HEK293T (cell line): Measurements from ENCODE around the gene LCP2.

Experiments used
- ARNT ChIP-seq: fragments of 450-650 bp; IDR thresholded peaks from 2 replicates; pipeline ENCODE4 v1.6.1; 2017; ENCODE audit warnings: mild to moderate bottlenecking
- CTBP1 ChIP-seq: fragments of 450-650 bp; IDR thresholded peaks from 2 replicates; pipeline ENCODE4 v1.6.1; 2016; ENCODE audit warnings: borderline replicate concordance
- ELF4 ChIP-seq: fragments of 450-650 bp; IDR thresholded peaks from 2 replicates; pipeline ENCODE4 v1.6.1; 2017; ENCODE audit warnings: antibody characterized with exemption
- FOXM1 ChIP-seq: fragments of 450-650 bp; IDR thresholded peaks from 2 replicates; pipeline ENCODE4 v1.6.1; 2017; ENCODE audit warnings: mild to moderate bottlenecking, borderline replicate concordance
- NFRKB ChIP-seq: fragments of 450-650 bp; IDR thresholded peaks from 2 replicates; pipeline ENCODE4 v1.6.1; 2016; ENCODE audit warnings: mild to moderate bottlenecking, moderate library complexity
- SP1 ChIP-seq: fragments of 450-650 bp; IDR thresholded peaks from 2 replicates; pipeline ENCODE4 v1.6.1; 2017
- ZNF384 ChIP-seq: fragments of 450-650 bp; IDR thresholded peaks from 2 replicates; pipeline ENCODE4 v1.6.1; 2016
- TF ChIP-seq, protein P1 (sequence below): fragments of 450-650 bp; IDR thresholded peaks from 2 replicates; pipeline ENCODE4 v1.6.1; 2016

DNA sequence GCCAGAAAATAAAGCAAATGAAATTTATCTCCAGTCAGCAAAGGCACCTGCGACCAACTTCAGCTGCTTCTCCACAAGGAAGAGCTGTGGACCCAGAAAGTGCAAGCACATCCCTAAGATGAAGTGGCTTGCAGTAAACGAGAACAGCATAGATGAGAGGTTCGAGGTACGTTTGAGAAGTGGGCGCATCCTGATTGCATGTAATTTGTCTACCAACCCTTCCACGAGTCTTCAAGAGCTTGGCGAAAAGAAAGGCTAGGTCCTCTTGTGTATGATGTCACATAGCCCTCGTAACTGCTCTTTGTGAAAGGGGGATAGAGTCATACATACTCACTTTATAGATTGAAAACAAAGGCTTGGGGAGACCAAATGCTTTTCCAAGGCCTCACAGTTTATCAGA lies 6.0 kb upstream of the LCP2 start:
- TF ChIP-seq SP1 (no peak), ARNT (no peak), NFRKB (no peak), ELF4 (no peak), CTBP1 (no peak), ZNF384 (no peak), FOXM1 (no peak)
- TF ChIP-seq, protein P1, sequence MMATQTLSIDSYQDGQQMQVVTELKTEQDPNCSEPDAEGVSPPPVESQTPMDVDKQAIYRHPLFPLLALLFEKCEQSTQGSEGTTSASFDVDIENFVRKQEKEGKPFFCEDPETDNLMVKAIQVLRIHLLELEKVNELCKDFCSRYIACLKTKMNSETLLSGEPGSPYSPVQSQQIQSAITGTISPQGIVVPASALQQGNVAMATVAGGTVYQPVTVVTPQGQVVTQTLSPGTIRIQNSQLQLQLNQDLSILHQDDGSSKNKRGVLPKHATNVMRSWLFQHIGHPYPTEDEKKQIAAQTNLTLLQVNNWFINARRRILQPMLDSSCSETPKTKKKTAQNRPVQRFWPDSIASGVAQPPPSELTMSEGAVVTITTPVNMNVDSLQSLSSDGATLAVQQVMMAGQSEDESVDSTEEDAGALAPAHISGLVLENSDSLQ: no peak
